Dermis blood vessel endothelial cell (primary cell): ENCODE measurements around the gene CASZ1. TPM values are rescaled to one million over a fixed set of nuclear protein-coding genes. Genes with fewer than 3 reads are reported as not detected.

ENCODE experiments used
- DNase-seq: peaks from one replicate; pipeline ENCODE4 v3.0.0; 2010
- total RNA-seq: library from RNA; depleted of rRNA; stranded (reverse); fragments of >200 nt; gene quantifications from 2 replicates; pipeline ENCODE4 v1.2.3, GENCODE V29; 2014

The CASZ1 gene
- total RNA-seq, 1 donor from 2014 or later: 4.3 TPM

- DNase-seq: peak; percentile 30
Measured at GRCh38 chr1:10795276-10796021, 997 bp downstream of the CASZ1 start.

DNA sequence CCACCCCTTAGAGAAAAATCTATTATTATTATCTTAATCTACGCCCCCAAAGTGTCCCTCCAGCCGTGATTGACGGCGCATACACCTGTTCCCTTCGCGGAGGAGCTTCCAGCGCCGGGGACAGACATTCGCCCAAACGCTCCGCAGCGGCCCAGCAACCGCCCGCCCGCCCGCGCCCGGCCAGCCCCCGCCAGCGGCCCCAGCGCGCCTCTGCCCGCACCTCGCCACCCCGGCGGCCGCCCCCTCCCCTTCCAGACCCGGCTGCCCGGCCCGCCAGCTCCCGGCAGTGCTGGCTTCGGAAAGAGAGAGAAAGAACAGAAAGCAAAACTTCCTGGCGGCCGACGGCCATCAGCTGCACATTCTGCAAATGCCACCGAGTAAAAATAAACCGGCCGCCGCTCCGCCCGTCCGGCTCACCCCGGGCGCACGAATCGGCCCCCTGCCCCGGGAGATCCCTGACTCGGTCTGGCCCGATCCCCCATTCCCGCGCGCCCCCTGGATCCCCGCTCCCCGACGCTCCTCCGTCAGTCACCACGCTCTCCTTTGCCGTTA lies 1.6 kb downstream of the CASZ1 start:
- peak; percentile 20 for DNase-seq

- peak; percentile 21 for DNase-seq
Measured at GRCh38 chr1:10793129-10793651, 3.3 kb downstream of the CASZ1 start.

DNA sequence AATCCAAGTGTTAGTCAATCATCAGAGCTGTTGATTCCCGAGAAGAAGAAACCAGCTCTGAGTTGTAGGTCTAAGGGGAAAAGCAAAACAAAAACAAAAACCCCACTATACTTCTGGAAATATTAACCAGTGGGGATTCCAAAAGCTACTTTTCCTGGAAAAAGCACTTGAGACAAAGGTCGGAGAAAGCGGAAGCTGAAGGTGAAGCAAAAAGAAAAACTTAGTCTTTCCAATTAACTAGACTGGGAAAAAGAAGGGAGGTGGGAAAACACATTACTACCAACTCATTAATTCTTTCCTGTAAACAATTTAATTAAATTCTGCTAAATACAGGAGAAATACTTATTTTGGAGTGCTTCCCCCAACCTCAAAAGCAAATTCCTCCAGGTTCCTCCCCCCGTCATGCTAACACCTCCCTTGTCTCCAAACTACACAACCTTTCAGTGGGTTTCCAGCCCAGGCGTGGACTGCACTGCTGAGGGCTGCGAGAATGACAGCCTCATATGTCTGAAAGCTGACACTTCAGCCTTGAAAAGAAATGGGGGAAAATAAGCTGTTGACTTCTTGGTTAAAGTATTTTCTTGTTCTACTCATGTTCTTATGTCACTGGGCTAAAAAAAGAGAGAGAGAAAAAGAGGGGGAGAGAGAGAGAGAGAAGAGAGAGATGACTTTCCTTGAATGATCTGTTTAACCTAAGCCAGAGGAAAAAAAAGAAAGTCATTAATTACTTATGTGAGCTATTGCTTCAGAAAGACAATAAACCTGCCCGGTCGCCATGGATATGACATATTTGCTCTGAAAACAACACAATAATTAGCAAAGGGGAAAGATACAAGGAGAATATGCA lies 5.1 kb downstream of the CASZ1 start:
- DNase-seq: peak; percentile 11

DNA sequence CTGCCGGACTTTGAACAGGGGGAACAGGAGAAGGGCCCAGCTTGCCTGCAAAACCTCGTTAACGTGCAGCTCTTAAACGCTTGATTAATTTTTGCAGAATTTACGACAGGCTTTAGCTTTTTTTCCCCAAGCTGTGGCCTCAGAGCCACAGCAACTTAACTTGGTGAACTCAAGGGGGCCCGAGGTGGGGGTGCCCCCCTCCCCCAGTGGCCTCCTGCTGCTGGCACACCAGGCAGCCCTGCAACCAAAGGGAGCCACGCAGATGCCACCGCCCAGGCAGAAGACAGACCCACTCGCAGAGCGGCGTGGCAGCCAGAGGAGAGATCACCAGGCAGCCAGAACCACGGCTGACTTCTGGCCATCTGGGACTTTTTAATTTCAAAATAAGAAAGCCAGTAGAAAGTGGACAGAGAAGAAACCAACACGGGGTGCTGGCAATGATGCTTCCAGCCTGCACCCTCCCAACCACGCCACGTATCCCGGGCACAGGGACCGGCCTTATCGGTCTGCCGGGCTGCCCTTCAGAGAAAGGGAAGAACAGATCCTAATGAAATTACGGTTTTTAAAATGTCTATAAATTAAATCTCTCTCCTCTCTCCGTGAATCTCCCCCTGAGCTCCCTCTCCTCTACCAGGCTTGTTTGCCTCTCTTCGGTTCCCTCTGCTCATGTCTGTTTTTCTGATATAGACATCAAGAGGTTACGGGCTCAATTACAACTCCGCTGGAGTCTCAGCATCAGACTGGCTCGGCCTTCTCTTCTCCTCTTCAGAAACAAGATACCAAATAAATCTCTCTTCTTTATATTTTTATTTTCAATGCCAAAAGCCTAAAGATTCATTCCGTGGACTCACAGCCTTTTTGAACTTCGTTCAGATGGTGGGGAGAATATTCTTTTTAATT lies 6.4 kb downstream of the CASZ1 start:
- DNase-seq: no peak

- DNase-seq: no peak
Measured at GRCh38 chr1:10789047-10789791, 7.2 kb downstream of the CASZ1 start.

GRCh38 chr1:10788592-10789006 lies 7.8 kb downstream of the CASZ1 start:
- DNase-seq: peak; percentile 56

DNA sequence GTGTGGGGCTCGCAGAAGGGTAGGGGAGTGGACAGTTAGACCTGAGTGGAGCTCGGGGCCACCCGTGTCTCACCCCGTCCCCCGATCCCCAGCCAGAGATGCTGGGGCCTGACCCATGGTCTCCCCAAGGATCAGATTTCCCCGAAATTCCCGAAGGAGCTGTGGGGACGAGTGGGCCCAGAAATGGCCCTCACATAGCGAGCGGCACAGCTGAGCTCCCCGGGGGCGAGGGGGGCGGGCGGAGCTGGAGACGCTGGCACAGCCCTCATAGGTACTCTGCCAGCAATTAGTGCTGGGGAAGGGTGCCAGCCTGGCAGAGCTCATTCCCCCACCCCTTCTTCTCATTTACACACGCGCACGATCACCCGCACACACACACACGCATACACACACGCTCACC lies 9.2 kb downstream of the CASZ1 start:
- DNase-seq: no peak

DNA sequence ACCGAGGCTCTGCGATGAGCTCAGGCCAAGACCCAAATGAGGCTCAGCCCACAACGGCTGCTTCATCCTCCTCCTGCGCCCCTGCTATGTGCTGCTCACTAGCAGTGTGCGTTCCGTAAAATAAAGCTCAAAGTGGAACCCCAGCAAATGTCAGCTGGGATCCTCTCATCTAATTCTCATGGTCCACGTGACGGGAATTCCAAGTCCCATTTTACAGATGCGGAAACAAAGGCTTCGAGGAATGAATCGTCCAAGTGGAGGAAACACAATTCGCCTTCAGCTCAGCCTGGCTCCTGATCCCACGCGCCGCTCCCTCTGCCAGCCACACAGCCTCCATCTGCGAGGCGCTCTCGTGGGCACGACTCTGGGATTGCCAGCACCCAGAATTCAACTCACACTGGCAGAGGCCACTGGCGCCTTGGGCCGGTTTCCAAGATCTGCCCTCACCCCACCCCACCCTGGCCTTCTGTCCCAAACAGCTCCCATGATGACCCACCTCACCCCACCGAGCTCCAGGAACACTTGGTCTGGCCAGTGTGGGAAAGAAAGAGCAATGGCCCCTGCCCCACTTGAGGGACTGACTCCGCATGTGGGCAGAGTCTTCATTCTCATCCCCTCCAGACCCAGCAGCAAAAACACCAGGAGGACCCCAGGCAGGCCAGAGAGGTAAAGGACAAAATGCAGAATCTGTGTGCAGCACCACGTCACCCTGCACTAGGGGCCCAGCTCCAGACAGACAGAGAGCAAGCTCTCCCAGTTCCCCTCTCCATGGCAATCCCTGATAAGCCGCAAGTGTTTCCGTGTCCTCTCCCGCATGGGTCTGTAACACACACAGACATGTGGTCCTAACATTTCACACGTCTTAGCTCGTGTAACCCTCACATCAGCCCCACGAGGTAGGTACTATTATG lies 10.5 kb downstream of the CASZ1 start:
- DNase-seq: no peak

GRCh38 chr1:10784998-10785727 lies 11.3 kb downstream of the CASZ1 start:
- DNase-seq: no peak

DNA sequence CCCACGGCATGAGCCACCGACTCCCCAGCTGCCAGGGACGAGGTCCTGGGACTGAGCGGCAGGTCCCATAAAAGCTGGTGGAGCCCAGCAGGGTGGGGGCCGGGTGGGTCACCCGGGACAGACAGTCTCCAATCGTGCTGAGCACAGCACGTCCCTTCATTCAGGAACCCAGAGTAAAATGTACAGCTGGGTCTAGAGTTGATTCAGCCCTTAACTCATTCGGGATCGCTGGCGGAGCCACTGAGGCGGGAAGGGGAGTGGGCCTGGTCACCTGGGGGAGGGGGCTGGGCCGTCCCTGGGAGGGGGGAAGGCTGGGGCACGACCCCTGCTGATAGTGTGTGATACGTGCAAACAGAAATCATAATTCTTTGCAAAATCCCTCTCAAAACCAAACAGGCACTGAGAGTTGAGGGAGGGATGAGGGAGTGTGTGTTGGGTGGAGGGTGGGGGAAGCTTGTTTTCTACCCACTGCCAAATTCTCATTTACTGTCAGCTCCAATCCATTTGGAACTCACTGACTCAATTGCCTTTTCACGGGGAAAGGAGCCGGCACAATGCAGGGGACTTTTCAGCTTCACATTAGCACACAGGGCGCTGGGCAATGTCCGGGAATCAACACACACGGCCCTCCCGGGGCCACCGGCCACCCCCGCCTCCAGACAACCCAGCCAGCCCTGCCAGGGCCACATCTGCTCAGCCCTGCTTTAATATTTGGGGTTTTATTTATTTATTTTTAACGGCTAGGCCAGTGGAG lies 13.8 kb downstream of the CASZ1 start:
- DNase-seq: no peak

GRCh38 chr1:10781137-10781536 lies 15.3 kb downstream of the CASZ1 start:
- DNase-seq: no peak

DNA sequence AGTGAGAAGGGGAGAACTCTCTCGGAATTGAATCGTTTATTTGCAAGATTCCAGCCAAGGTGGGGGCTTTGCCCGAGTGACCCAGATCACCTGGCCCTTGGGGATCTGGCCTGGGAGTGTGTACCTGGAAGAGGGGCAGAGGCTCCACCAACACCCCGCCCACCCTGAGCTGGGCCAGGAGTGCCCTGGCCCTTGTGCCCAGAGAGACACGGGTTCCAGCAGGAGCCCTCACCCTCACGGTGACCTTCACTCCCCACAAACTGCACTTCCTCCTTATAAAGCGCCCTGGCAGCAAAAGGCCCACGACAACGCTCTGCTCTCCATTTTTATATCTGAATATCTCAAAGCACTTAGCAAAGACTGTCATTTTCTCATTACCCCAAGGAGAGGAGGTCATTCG lies 16.6 kb downstream of the CASZ1 start:
- DNase-seq: no peak

DNA sequence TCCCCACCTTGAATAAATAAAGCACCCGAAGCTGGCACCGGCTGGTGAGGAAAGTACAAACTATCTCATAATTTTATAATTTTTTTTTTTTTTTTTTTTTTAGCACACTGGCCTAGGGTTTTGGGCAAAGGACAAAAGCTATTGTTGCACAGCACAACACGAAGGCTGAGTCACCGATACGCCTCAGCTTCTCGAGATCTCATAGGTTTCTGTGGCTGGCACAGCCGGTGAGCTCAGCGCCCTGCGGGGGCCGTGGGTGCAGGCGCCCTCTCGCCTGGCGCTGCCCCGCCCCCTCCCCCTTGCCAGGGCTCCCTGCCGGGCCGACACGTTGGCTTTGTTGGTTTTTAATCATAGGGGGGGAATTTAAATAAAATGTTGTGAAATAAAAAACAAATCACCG lies 17.2 kb downstream of the CASZ1 start:
- DNase-seq: no peak

DNA sequence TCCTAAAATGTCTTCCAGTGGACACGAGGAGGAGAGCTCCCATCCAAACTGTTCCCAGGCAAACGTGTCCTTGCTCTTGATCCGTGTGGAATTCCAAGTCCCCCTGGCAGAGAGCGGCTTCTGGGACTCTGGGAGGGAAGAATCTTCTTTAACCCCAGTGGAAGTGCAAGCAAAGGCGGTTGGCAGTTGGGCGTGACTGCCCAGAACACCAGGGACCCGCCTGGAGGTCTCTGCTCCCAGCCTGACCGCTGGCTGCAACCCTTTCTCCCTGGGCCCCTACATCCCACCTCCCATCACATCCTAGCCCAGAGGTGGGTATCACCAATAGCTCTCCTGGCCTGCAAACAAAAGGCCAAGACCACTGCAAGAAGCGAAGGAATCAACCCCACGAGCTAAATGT lies 17.8 kb downstream of the CASZ1 start:
- DNase-seq: no peak

GRCh38 chr1:10777749-10778574 lies 18.5 kb downstream of the CASZ1 start:
- DNase-seq: no peak

DNA sequence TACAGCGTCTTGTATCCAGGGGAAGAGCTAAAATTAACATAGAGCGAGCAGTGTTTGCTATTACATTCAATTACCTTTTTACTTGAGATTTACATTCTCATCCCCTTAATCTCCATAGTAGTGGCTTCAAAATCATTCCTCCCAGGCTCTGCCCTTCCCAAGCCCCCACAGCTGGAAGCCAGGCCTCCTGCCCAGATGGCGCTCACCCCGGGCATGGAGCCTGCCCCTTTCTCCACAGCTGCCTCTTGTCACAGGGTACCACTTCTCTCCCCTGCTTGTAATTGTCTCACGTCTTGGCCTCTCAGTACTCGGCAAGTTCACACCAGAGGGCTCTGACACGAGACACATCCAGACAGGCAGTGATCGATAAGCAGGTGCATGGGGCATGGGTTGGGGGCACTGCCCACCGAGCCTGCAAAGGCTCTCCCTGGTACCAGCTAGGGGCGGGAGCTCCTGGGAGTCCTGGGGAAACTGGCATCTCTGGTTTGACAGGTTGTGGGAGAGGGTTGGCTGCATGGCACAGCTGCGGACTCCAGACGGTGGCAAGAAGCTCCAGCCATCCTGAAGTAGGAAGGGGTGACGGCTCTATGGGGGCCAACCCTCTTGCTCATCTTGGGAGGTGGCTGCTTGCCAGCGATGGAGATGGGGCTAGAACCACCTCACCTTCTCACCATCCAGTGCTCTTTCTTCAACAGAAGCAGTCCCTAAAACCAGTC lies 20.1 kb downstream of the CASZ1 start:
- DNase-seq: no peak
